HEK293 (cell line): ENCODE measurements around the gene DLG2.

ENCODE experiments used
- ZNF274 ChIP-seq, 2 experiments: fragments of 200-500 bp in 1 of 2; fragments of 450-650 bp in 1 of 2; sonication (Bioruptor generic) in 1 of 2; formaldehyde crosslinking in 1 of 2; IDR thresholded peaks; 2 replicates each; pipeline versions ENCODE4 v1.5.1 to v1.6.1; 2014 to 2016; ENCODE audit warnings: borderline replicate concordance in 1 of 2, inconsistent platforms in 1 of 2, low read length in 1 of 2, missing biosample characterization in 1 of 2, missing genetic modification characterization in 1 of 2
- TF ChIP-seq, protein P1 (sequence below): fragments of 450-650 bp; formaldehyde crosslinking; IDR thresholded peaks from 2 replicates; pipeline ENCODE4 v1.5.1; 2016; ENCODE audit warnings: missing biosample characterization, missing genetic modification characterization

DNA sequence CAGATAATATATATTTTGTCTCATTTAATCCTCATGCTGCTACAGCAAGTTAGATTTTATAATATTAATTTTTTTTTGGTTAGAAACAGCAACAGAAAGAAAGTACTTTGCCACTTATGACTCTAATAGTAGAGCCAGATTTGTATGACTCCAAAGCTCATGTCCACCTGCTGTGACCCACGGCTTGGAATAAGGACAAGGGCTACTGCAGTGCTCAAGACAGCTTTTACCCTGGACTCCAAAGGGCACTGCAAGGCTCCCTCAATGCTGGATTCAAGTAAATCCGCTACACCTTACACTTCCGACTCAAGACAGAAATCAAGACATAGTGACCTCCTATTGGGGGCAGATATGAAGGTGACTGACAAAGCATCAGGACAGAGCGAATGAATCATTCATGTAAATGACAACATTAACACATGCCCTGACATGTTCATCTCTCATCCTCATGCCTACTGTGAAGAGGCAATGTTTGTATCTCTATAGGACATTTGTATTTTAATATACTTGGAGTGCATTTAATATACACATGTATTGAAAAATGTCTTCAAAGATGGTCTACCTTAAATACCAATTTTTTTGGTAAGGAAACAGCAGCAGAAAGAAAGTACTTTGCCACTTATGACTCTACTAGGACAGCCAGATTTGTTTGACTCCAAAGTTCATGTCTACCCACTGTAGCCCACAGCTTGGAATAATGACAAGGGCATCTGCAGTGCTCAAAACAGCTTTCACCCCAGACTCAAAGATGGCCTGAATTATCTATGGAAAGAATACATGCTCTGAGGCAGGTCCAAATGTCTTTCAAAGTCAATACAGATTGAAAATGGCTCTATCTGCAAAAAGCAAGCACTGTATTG lies 1965.4 kb downstream of the DLG2 start:
- TF ChIP-seq, protein P1, sequence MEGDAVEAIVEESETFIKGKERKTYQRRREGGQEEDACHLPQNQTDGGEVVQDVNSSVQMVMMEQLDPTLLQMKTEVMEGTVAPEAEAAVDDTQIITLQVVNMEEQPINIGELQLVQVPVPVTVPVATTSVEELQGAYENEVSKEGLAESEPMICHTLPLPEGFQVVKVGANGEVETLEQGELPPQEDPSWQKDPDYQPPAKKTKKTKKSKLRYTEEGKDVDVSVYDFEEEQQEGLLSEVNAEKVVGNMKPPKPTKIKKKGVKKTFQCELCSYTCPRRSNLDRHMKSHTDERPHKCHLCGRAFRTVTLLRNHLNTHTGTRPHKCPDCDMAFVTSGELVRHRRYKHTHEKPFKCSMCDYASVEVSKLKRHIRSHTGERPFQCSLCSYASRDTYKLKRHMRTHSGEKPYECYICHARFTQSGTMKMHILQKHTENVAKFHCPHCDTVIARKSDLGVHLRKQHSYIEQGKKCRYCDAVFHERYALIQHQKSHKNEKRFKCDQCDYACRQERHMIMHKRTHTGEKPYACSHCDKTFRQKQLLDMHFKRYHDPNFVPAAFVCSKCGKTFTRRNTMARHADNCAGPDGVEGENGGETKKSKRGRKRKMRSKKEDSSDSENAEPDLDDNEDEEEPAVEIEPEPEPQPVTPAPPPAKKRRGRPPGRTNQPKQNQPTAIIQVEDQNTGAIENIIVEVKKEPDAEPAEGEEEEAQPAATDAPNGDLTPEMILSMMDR (tag by site-specific recombination): no peak
- no peak for TF ChIP-seq ZNF274 (IDR thresholded peaks at IDR 0.05; ENCODE audit: low read length)
- no peak for TF ChIP-seq ZNF274 (tag by site-specific recombination; IDR thresholded peaks at IDR 0.05; ENCODE audit: borderline replicate concordance)
